ENCODE results near the gene PDIA4.

DNA sequence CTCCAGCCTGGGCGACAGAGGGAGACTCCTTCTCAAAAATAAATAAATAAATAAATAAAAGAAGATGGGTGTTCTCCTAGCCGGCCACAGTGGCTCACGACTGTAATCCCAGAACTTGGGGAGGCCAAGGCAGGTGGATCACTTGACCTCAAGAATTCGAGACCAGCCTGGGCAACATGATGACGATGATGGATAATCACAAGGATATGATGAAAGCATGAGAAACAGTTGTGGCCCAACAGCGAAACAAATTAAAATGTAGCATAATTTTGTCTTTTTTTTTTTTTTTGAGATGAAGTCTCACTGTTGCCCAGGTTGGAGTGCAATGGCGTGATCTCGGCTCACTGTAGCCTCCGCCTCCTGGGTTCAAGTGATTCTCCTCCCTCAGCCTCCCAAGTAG lies 49.3 kb upstream of the PDIA4 start:
- TF ChIP-seq, protein P1, sequence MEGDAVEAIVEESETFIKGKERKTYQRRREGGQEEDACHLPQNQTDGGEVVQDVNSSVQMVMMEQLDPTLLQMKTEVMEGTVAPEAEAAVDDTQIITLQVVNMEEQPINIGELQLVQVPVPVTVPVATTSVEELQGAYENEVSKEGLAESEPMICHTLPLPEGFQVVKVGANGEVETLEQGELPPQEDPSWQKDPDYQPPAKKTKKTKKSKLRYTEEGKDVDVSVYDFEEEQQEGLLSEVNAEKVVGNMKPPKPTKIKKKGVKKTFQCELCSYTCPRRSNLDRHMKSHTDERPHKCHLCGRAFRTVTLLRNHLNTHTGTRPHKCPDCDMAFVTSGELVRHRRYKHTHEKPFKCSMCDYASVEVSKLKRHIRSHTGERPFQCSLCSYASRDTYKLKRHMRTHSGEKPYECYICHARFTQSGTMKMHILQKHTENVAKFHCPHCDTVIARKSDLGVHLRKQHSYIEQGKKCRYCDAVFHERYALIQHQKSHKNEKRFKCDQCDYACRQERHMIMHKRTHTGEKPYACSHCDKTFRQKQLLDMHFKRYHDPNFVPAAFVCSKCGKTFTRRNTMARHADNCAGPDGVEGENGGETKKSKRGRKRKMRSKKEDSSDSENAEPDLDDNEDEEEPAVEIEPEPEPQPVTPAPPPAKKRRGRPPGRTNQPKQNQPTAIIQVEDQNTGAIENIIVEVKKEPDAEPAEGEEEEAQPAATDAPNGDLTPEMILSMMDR (IDR thresholded peaks at IDR 0.05): no peak
- TF ChIP-seq POLR2A (IDR thresholded peaks at IDR 0.05): no peak
